ENCODE measurements around the gene SELENOO.

Gene SELENOO

DNA sequence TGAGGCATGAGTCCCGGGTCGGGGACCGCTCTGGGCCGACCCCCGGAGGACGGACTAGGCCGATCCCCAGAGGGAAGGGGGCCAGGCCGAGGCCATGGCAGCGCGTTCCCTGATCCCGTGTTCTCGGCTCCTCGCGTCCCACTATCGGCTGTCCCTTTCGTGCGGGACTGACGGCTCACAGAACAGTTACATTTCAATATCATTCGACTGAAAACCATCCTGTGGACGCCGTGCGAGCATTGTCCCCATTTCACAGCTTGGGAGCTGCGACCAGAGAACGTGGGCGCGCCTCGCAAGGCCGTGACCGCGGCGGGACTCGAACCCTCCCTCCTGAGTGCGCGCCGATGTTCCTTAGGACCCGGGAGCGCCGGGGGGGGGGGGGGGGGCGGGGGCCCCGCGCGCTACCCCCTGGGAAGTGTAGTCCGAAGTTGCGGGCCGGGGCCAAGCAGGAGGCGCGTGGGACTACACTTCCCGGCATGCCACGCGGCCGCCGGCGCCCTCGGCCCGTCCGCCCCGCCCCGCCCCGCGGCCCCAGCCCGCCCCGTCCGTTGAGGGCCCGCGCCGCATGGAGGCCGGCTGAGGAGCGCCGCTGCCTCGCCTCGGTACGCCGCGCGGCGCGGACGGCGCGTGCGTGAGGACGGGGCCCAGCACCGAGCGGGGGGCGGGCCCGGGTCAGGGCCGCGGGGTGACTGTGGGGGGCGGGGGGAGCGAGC lies 15.3 kb upstream of the SELENOO start, which contains the start of gene TRABD:
Gene TRABD (plus strand): TSS at position 539 of the 713 bp plus-strand sequence. CDS start 7,148 bp downstream, outside the sequence.
- no peak for DNase-seq (ENCODE audit: low read depth)

- DNase-seq (ENCODE audit: low read depth) = no peak
These were observed 14.6 kb upstream of the SELENOO start for GRCh38 chr22:50186181-50186714.

GRCh38 chr22:50186761-50187523 lies 13.9 kb upstream of the SELENOO start:
- DNase-seq (ENCODE audit: low read depth) = no peak

GRCh38 chr22:50188356-50188755 lies 12.5 kb upstream of the SELENOO start:
- DNase-seq (ENCODE audit: low read depth) = no peak

GRCh38 chr22:50189184-50189848 lies 11.5 kb upstream of the SELENOO start:
- no peak for DNase-seq (ENCODE audit: low read depth)

GRCh38 chr22:50189849-50190181 lies 11.0 kb upstream of the SELENOO start:
- no peak for DNase-seq (ENCODE audit: low read depth)

DNA sequence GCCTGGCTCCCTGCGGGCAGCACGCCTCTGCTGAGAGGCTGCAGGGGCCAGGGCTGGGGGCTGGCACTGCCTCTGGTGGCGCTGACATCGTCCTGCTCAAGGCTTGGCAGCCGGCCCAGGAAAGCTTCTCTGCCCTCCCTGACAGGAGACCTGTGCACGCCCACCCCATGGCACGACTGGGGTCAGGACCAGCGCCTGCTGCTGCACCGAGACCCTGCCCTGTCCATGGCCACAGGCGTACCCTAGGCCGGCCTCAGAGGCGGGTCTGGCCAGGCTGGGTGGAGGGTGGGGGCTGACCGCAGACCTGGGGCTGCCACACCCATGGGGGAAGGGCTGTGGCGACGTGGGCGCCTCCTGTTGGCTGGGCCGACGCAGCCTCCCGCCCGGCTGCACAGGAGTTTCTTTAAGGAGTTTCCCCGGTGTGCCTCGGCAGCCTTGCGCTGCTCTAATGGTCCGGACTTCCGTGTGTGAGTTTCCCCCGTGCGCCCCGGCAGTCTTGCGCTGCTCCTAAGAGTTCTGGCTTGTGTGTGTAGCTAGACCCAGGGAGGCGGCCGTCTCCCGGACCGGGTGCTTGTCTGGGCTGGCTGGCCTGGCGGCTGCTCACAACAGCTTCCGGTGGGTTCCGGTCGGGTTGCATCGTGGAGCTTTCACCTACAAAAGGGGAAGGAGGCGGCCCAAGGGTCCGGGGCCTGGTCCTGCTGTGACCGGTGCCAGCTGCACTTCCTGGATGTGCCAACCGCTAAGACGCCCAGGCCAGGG lies 10.4 kb upstream of the SELENOO start:
- DNase-seq (ENCODE audit: low read depth) = peak; percentile 83

DNA sequence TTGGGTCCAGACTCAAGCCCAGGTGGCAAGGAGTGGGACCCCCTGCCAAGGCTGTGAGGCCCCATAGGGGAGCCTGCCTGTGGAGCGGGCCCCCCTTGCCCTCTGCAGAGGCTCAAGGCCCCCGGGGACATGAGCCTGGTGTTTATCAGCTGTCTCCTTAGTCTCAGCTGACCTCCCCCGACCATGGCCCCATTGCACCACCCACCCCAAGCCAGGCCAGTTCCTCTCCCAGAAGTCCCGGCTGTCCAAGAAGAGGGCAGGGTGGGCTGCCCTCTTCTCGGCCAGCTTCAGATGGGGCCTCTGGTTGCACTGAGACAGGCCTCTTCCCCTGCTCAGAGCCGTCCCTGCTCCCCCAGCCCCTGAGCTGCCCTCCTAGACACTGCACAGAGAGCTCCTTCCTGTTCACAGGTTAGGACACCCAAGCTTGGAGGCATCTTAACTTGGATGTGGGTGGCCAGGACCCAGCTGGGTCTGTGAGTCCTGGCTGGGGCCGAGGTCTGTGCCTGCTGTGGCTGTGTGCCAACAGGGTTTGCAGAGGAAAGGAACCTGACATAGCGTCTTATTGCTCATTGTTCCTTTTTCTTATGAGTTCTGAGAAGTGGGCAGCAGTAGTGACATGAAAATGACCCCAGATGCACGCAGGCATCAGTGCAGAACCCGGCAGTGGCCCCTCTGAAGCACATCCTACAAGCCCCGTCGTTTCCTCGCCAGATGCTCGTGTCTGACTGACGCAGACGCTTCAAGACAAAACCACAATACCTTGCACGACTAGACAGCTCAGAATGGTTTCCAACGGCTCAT lies 9.7 kb upstream of the SELENOO start:
- DNase-seq (ENCODE audit: low read depth) = no peak

- DNase-seq (ENCODE audit: low read depth) = no peak
These were observed 8.2 kb upstream of the SELENOO start for GRCh38 chr22:50192436-50193204.

GRCh38 chr22:50193621-50194020 lies 7.2 kb upstream of the SELENOO start:
- DNase-seq (ENCODE audit: low read depth) = no peak

DNA sequence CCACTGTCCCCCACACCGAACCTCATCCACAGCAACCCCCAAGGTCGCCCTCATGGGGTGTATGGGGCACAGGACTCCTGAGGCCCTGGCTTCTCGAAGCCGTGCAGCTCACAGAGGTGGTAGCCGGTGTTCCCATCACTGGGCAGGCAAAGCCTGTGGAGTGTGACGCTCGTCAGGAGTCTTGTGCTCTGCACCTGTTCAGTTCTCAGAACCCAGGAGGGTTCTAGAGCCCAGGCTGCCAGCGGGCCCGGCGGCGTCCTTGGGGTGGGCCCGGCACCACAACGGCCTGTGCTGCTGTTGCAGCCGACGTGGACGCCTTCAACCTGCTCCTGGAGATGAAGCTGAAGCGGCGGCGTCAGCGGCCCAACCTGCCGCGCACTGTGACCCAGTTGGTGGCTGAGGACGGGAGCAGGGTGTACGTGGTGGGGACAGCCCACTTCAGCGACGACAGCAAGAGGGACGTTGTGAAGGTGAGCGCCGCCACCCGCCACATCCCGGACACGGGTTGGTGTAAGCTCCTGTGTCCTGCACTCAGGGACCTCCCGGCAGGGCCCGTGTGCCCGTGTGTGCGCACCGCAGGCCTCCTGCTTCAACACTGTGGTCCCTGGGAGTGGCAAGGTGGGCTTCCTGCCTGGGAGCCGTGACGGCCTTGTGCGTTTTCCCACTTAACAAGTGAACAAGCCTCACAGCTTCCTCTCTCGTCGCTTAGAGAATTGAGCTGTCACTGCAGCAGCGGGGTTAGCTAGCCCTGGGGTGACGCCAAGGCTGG lies 6.6 kb upstream of the SELENOO start:
- DNase-seq (ENCODE audit: low read depth) = no peak

DNA sequence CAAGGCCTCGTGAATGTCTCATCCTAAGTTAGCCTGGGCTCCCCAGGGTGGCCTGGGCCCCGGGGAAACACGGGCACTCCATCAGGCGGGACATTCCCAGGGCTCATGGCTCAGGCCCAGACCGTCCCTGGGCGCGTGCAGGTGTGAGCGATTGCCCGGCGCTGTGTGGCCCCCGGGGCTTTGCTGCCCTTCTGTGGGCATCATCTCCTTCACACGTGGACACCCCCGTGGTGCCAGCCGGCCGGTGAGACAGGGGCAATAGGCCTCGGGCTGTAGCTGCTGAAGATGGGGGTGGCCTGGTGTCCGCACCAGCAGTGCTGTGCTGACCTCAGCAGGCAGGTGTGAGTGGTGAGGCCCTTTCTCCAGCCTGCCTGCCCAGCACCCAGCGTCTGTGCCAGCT lies 4.6 kb upstream of the SELENOO start:
- DNase-seq (ENCODE audit: low read depth) = no peak

DNA sequence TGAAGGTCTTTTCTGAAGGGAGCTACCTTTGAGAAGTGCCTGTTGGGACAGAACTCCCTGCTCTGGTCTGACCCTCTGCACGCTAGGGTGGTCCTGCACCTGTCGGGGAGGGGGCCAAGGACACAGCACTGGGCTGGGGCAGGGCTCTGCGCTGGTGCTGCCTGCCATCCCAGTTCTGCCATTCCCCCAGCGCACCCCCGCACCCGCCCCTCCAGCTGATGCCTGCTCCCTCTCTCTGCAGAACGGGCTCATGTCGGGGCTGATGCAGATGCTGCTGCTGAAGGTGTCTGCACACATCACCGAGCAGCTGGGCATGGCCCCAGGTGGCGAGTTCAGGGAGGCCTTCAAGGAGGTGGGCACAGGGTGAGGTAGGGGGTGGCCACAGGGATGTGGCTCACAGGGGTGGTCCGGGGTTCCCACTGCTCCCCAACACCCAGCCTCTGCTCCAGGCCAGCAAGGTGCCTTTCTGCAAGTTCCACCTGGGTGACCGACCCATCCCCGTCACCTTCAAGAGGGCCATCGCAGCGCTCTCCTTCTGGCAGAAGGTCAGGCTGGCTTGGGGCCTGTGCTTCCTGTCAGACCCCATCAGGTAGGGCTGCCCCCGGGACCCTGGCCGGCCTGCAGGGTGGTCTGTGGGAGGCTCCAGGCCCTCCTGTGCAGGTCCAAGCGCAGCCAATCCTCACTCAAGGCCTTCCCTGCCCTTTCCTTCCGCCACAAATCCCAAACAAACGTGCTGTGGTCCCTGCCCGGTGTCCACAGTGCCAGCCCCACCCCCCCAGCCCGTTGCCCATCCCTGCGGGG lies 3.6 kb upstream of the SELENOO start:
- no peak for DNase-seq (ENCODE audit: low read depth)

DNA sequence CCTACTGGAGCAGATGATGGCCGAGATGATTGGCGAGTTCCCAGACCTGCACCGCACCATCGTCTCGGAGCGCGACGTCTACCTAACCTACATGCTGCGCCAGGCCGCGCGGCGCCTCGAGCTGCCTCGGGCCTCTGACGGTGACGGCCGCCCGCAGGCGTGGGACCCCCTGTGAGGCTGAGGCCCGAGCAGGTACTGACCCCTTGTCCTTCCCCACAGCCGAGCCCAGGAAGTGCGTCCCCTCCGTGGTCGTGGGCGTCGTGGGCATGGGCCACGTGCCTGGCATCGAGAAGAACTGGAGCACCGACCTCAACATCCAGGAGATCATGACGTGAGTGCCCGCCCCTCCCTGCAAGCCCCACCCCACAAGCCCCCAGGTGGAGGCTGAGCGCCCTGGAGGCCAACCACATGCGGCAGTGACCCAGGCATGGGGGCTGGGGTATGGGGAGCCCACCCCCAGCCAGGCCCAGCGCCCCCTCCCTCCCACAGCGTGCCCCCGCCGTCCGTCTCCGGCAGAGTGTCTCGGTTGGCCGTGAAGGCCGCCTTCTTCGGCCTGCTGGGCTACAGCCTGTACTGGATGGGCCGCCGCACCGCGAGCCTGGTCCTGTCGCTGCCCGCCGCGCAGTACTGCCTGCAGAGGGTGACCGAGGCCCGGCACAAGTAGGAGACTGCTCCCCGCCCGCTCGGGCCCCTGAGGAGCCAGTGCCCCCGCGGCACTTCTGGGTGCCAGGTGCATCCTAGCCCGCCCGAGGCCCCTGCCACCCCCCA lies 2.8 kb upstream of the SELENOO start:
- DNase-seq (ENCODE audit: low read depth) = no peak

DNA sequence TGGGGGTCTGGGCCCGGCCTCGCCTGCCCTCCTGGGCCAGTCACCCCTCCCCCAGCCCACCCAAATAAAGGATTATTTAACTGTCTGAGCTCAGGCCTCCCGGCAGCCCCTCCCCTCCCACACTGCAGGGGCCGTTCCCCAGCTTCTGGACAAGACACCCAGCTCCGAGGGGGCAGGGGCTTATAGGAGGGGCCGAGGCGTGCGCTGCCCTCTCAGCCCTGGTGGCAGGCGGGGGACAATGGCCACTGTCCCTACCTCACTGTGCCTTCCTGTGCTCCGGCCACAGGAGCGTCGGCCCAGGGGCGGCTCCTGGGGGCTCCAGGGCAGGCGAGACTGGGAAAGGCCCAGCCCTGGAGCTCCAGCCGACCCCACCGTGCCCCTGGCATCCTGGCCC lies 2.2 kb upstream of the SELENOO start:
- no peak for DNase-seq (ENCODE audit: low read depth)

GRCh38 chr22:50199251-50199721 lies 1.5 kb upstream of the SELENOO start:
- DNase-seq (ENCODE audit: low read depth) = no peak

GRCh38 chr22:50199829-50200460 lies 866 bp upstream of the SELENOO start:
- DNase-seq (ENCODE audit: low read depth) = no peak

All from CMK (cell line).